H1 (cell line): ENCODE data around the gene ADTRP. TPM values are rescaled to one million over a fixed set of nuclear protein-coding genes. Genes with fewer than 3 reads are reported as not detected.

ENCODE experiments used
- CTCF ChIA-PET: fragments of 300-600 bp; sonication (Branson Sonifier 250); formaldehyde crosslinking; loops from one replicate; lab custom pipeline; 2021; ENCODE audit not compliant: partially characterized antibody; lab: Charles Lee
- POLR2A ChIA-PET: fragments of 300-600 bp; sonication (Branson Sonifier 250); formaldehyde crosslinking; loops from one replicate; lab custom pipeline; 2021; ENCODE audit warnings: inconsistent platforms; ENCODE audit not compliant: partially characterized antibody; lab: Charles Lee
- DNase-seq, 2 experiments: peaks; one replicate each; pipeline versions ENCODE4 v3.0.0 to v3.0.0-alpha.2; 2010 to 2022; ENCODE audit warnings: low spot score in 2 of 2, low read depth in 1 of 2, mixed read lengths in 1 of 2
- FAIRE-seq: peaks from 2 replicates; lab custom pipeline; 2011; peaks lifted over from hg19 to GRCh38; lab: Jason Lieb, UNC
- H2AFZ ChIP-seq: 2 replicates; pipeline ENCODE4 v1.8.1; 2012; ENCODE audit warnings: low read length, inconsistent platforms
- H2AK5ac ChIP-seq: 2 replicates; pipeline ENCODE4 v1.6.1; 2013; ENCODE audit warnings: low read depth, low read length
- H2BK120ac ChIP-seq: replicated peaks from 2 replicates; pipeline ENCODE3; 2013; ENCODE audit warnings: low read depth, low read length, inconsistent platforms
- H2BK12ac ChIP-seq: 2 replicates; pipeline ENCODE4 v1.6.1; 2013; ENCODE audit warnings: low read depth, low read length
- H2BK15ac ChIP-seq: 2 replicates; pipeline ENCODE4 v1.6.1; 2013; ENCODE audit warnings: low read length
- H2BK20ac ChIP-seq: 2 replicates; pipeline ENCODE4 v1.6.1; 2013; ENCODE audit warnings: low read length
- H2BK5ac ChIP-seq: 2 replicates; pipeline ENCODE4 v1.6.1; 2013; ENCODE audit warnings: low read depth, low read length
- H3K14ac ChIP-seq: 2 replicates; pipeline ENCODE4 v1.6.1; 2013; ENCODE audit warnings: inconsistent platforms; ENCODE audit not compliant: insufficient read length
- H3K18ac ChIP-seq: 2 replicates; pipeline ENCODE4 v1.6.1; 2013; ENCODE audit warnings: low read length; ENCODE audit errors: extremely low read depth
- H3K23ac ChIP-seq: 2 replicates; pipeline ENCODE4 v1.6.1; 2013; ENCODE audit warnings: inconsistent platforms; ENCODE audit not compliant: insufficient read length
- H3K23me2 ChIP-seq: 2 replicates; pipeline ENCODE4 v1.6.1; 2013; ENCODE audit warnings: low read depth, low read length
- H3K27ac ChIP-seq: 2 replicates; pipeline ENCODE4 v1.6.1; 2011; ENCODE audit warnings: low read depth, low read length, inconsistent platforms
- H3K27me3 ChIP-seq, 4 experiments: replicated peaks in 1 of 4; 1 replicate in 1 of 4; 2 replicates in 3 of 4; pipeline versions ENCODE4 v1.6.1 to v1.8.1; 2011 to 2013; ENCODE audit warnings: low read length in 3 of 4, mild to moderate bottlenecking in 3 of 4, inconsistent platforms in 2 of 4, mixed read lengths in 2 of 4, moderate library complexity in 1 of 4; ENCODE audit not compliant: control insufficient read depth in 3 of 4, insufficient read depth in 3 of 4; ENCODE audit errors: extremely low read depth in 1 of 4
- H3K36me3 ChIP-seq, 4 experiments: 2 replicates each; pipeline versions ENCODE4 v1.6.1 to v1.8.1; 2011 to 2013; ENCODE audit warnings: mild to moderate bottlenecking in 4 of 4, low read length in 3 of 4, moderate library complexity in 2 of 4, control low read depth in 1 of 4, inconsistent platforms in 1 of 4; ENCODE audit not compliant: insufficient read depth in 4 of 4, control insufficient read depth in 2 of 4
- H3K4ac ChIP-seq: replicated peaks from 2 replicates; pipeline ENCODE3; 2013; ENCODE audit warnings: low read length, low read depth, mixed read lengths, inconsistent platforms; ENCODE audit not compliant: insufficient read length
- H3K4me1 ChIP-seq, 4 experiments: replicated peaks in 1 of 4; 1 replicate in 1 of 4; 2 replicates in 3 of 4; pipeline versions ENCODE4 v1.6.1 to v1.8.1; 2011 to 2013; ENCODE audit warnings: low read length in 3 of 4, inconsistent platforms in 2 of 4, mixed read lengths in 1 of 4; ENCODE audit not compliant: insufficient read depth in 4 of 4, control insufficient read depth in 3 of 4
- H3K4me2 ChIP-seq, 2 experiments: 2 replicates each; pipeline versions ENCODE4 v1.6.1 to v1.8.1; 2011 to 2013; ENCODE audit warnings: low read depth in 2 of 2, low read length in 2 of 2, control low read depth in 1 of 2, inconsistent platforms in 1 of 2, mild to moderate bottlenecking in 1 of 2; ENCODE audit not compliant: insufficient read depth in 1 of 2
- H3K4me3 ChIP-seq, 4 experiments: fragments of 200-600, 300-600 bp in 1 of 4; sonication (generic), shearing (Covaris generic), sonication (Bioruptor Twin) in 1 of 4; 2 replicates each; pipeline versions ENCODE4 v1.5.1 to v1.8.1; 2011 to 2016; ENCODE audit warnings: low read length in 4 of 4, low read depth in 3 of 4, control low read depth in 2 of 4, inconsistent platforms in 2 of 4, mild to moderate bottlenecking in 2 of 4, mixed read lengths in 1 of 4, moderate library complexity in 1 of 4; ENCODE audit not compliant: insufficient read depth in 2 of 4; ENCODE audit errors: extremely low read depth in 1 of 4
- H3K56ac ChIP-seq: replicated peaks from 2 replicates; pipeline ENCODE3; 2013; ENCODE audit warnings: low read depth, mild to moderate bottlenecking, mixed read lengths, low read length, inconsistent platforms; ENCODE audit not compliant: insufficient read length
- H3K79me1 ChIP-seq: 2 replicates; pipeline ENCODE4 v1.6.1; 2013; ENCODE audit warnings: low read depth, low read length, control low read depth
- H3K79me2 ChIP-seq, 2 experiments: 2 replicates each; pipeline versions ENCODE4 v1.6.1 to v1.8.1; 2012 to 2013; ENCODE audit warnings: low read length in 2 of 2, mild to moderate bottlenecking in 2 of 2, inconsistent platforms in 1 of 2; ENCODE audit not compliant: insufficient read depth in 2 of 2, control insufficient read depth in 1 of 2
- H3K9ac ChIP-seq, 4 experiments: replicated peaks in 1 of 4; 1 replicate in 1 of 4; 2 replicates in 3 of 4; pipeline versions ENCODE4 v1.6.1 to v1.8.1; 2011 to 2013; ENCODE audit warnings: low read depth in 3 of 4, low read length in 3 of 4, control low read depth in 2 of 4, mild to moderate bottlenecking in 2 of 4, moderate library complexity in 2 of 4, inconsistent platforms in 1 of 4; ENCODE audit errors: extremely low read depth in 1 of 4
- H3K9me3 ChIP-seq, 2 experiments: 2 replicates each; pipeline versions ENCODE4 v1.6.1 to v1.8.1; 2012 to 2013; ENCODE audit warnings: mild to moderate bottlenecking in 2 of 2, moderate library complexity in 2 of 2, control low read depth in 1 of 2, inconsistent platforms in 1 of 2, low read depth in 1 of 2, low read length in 1 of 2, mixed read lengths in 1 of 2; ENCODE audit not compliant: insufficient read depth in 2 of 2
- H4K20me1 ChIP-seq, 2 experiments: replicated peaks in 1 of 2; 2 replicates each; pipeline versions ENCODE3 to v1.8.1; 2011 to 2013; ENCODE audit warnings: inconsistent platforms in 2 of 2, low read length in 2 of 2, mild to moderate bottlenecking in 1 of 2; ENCODE audit not compliant: insufficient read depth in 2 of 2, control insufficient read depth in 1 of 2
- H4K5ac ChIP-seq: 2 replicates; pipeline ENCODE4 v1.6.1; 2013; ENCODE audit warnings: low read length, low read depth, mixed read lengths, inconsistent platforms; ENCODE audit not compliant: insufficient read length
- H4K8ac ChIP-seq: 2 replicates; pipeline ENCODE4 v1.8.0; 2013; ENCODE audit warnings: mild to moderate bottlenecking, moderate library complexity, low read length, inconsistent platforms; ENCODE audit not compliant: insufficient read depth; ENCODE audit errors: extremely low read depth
- H4K91ac ChIP-seq: replicated peaks from 2 replicates; pipeline ENCODE3; 2013; ENCODE audit warnings: low read length, mixed read lengths, inconsistent platforms; ENCODE audit not compliant: insufficient read length
- RBBP5 ChIP-seq: IDR thresholded peaks from 2 replicates; pipeline ENCODE4 v1.7.1; 2012; ENCODE audit warnings: low read depth, mild to moderate bottlenecking, inconsistent platforms, low read length, moderate library complexity, borderline replicate concordance
- SP4 ChIP-seq: IDR thresholded peaks from 2 replicates; pipeline ENCODE4 v1.6.1; 2012; ENCODE audit warnings: low read length, inconsistent platforms
- WGBS, 2 experiments: shearing (Covaris generic) in 1 of 2; methylation state at CpG; one replicate each; pipeline versions ENCODE4 v1.1.6 to v1.1.7; 2013 to 2015; ENCODE audit warnings: low lambda C conversion rate in 2 of 2, mixed read lengths in 2 of 2, inconsistent platforms in 1 of 2, low coverage in 1 of 2, missing lambda C conversion rate in 1 of 2; ENCODE audit not compliant: insufficient replicate concordance in 2 of 2, insufficient coverage in 1 of 2, insufficient read length in 1 of 2; ENCODE audit errors: extremely low coverage in 1 of 2, missing lambda C conversion rate in 1 of 2; 5-methylcytosine and 5-hydroxymethylcytosine counted together
- polyA plus RNA-seq, 7 experiments: library from polyadenylated mRNA; depleted of rRNA in 3 of 7; stranded (reverse) in 5 of 7; unstranded in 2 of 7; fragments of >200 nt in 5 of 7; fragments of 200-250 nt in 2 of 7; gene quantifications; 1 replicate in 5 of 7; 2 replicates in 1 of 7; 4 replicates in 1 of 7; pipeline versions ENCODE4 v1.2.1 to v1.2.3, GENCODE V29; 2011 to 2013; ENCODE audit warnings: missing spikeins in 2 of 7, mixed read lengths in 2 of 7
- total RNA-seq: library from RNA; stranded (reverse); fragmentation: NEBNext Ultra II Directional; extraction: Animal tissue kit (Norgen Biotek cat#: 25700); gene quantifications from 2 replicates; pipeline ENCODE4 v1.2.1, GENCODE V29; 2021

The ADTRP gene
- total and polyA plus RNA-seq, 2 of the 8 experiments (the other 6 are each of a cell fraction or from before 2014, with no cell fraction given) = 0.08 to 0.45 TPM

DNA sequence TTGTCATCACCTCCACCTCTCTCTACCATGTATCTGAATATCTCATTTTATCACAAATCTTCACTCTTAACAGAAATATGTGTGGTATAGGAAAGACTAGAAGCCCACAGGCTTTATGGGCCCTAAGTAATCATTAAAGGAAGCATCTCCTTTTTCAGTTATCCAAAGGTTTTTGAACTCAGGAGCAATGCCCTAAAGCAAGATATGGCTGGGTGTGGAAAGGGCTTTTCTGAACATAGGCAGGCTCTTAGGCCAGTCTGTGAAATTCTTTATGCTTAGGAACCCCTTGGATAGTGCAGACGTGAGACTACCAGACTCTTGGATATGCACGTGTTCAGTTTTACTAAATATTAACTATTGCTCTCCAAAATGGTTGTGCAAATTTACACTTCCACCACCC lies 99.5 kb downstream of the ADTRP start:
- DNase-seq (no peak), FAIRE-seq (no peak)
- Histone ChIP-seq H3K4me1 (no peaks in the 10 kb centered on the region), H2BK20ac (no peak overlapping the region), H3K18ac (no peak overlapping the region), H2AK5ac (no peak overlapping the region), H4K8ac (no peak overlapping the region), H3K4me2 (no peak overlapping the region), H4K5ac (no peak overlapping the region), H2BK12ac (no peak overlapping the region), H2BK120ac (no peak overlapping the region), H3K36me3 (no peaks in the 10 kb centered on the region), H3K14ac (no peak overlapping the region), H3K9me3 (peaks cover 15 to 20% of the 10 kb centered on the region in 2 experiments), H4K20me1 (no peaks in the 10 kb centered on the region), H3K4ac (no peak overlapping the region), H4K91ac (no peak overlapping the region), H3K4me3 (no peak overlapping the region), H3K79me2 (no peaks in the 10 kb centered on the region), H2BK15ac (no peak overlapping the region), H3K23ac (no peak overlapping the region), H2AFZ (no peak overlapping the region), H3K27me3 (no peaks in the 10 kb centered on the region), H2BK5ac (no peak overlapping the region), H3K79me1 (no peaks in the 10 kb centered on the region), H3K56ac (no peak overlapping the region), H3K9ac (no peak overlapping the region), H3K27ac (no peak overlapping the region), H3K23me2 (no peaks in the 10 kb centered on the region)
- TF ChIP-seq SP4 = no peak
- TF ChIP-seq RBBP5 = no peak
- POLR2A ChIA-PET = no interaction called here
- CTCF ChIA-PET = interaction anchor here (0.8 to 1.6 kb wide), 2 partner anchors 31 to 129 kb away, joined by 3 read pairs; no protein-coding TSS in a partner anchor
- WGBS, 2 experiments = 93% methylated on average over 2 of the region's 2 CpGs; no CpG with 5 or more reads in 1 of the 2 experiments
